Activated CD4-positive, alpha-beta T cell treated with anti-CD3 and anti-CD28 coated beads, Interleukin-2, amount 10 ng/mL, durations not matched to agents 7 days and 5 days (primary cell): ENCODE results near the gene SNX25. TPM values are rescaled to one million over a fixed set of nuclear protein-coding genes. Genes with fewer than 3 reads are reported as not detected.

Experiments
- CTCF ChIA-PET: fragments of 350-600 bp; sonication (Branson Sonifier 250); formaldehyde crosslinking; loops from one replicate; lab custom pipeline; 2021; ENCODE audit warnings: antibody characterized with exemption; lab: Charles Lee
- POLR2A ChIA-PET: fragments of 350-600 bp; sonication (Branson Sonifier 250); formaldehyde crosslinking; loops from one replicate; lab custom pipeline; 2021; ENCODE audit warnings: antibody characterized with exemption; lab: Charles Lee
- DNase-seq: peaks from one replicate; pipeline ENCODE4 v3.0.0-alpha.2; 2020
- H3K27ac Mint-ChIP-seq: one replicate; pipeline ENCODE4 v1.8.0; 2021; ENCODE audit warnings: mild to moderate bottlenecking, moderate library complexity, mixed read lengths
- H3K27me3 Mint-ChIP-seq: one replicate; pipeline ENCODE4 v1.8.0; 2021; ENCODE audit warnings: mixed read lengths
- H3K36me3 Mint-ChIP-seq: one replicate; pipeline ENCODE4 v1.8.0; 2021; ENCODE audit warnings: low read depth, mixed read lengths
- H3K4me1 Mint-ChIP-seq: one replicate; pipeline ENCODE4 v1.8.0; 2021; ENCODE audit warnings: mixed read lengths
- H3K4me3 Mint-ChIP-seq: one replicate; pipeline ENCODE4 v1.8.0; 2021; ENCODE audit warnings: mild to moderate bottlenecking, moderate library complexity, mixed read lengths
- H3K9me3 Mint-ChIP-seq: one replicate; pipeline ENCODE4 v1.8.0; 2021; ENCODE audit warnings: mixed read lengths
- total RNA-seq, 2 experiments: library from RNA; stranded (reverse); gene quantifications; one replicate each; pipeline ENCODE4 v1.2.3, GENCODE V29; 2021

SNX25 gene
- total RNA-seq, 2 experiments from 2014 or later, result 9.0 to 12.0 TPM

GRCh38 chr4:185387957-185388356 is 178.6 kb downstream of the SNX25 start:
- Mint-ChIP-seq H3K27me3 (peaks cover 2% of the 10 kb centered on the region), H3K36me3 (peaks cover 5% of the 10 kb centered on the region), H3K27ac (no peak overlapping the region), H3K4me1 (peaks cover 25% of the 10 kb centered on the region), H3K9me3 (no peaks in the 10 kb centered on the region), H3K4me3 (no peak overlapping the region)
- POLR2A ChIA-PET, result no interaction called here
- no peak for DNase-seq
- CTCF ChIA-PET, result no interaction called here

GRCh38 chr4:185390941-185391340 is 181.5 kb downstream of the SNX25 start:
- no peak for DNase-seq
- H3K27me3 Mint-ChIP-seq, result no peaks in the 10 kb centered on the region
- CTCF ChIA-PET, result no interaction called here
- no peaks in the 10 kb centered on the region for H3K9me3 Mint-ChIP-seq
- no peak overlapping the region for H3K27ac Mint-ChIP-seq
- H3K4me1 Mint-ChIP-seq, result peaks cover 17% of the 10 kb centered on the region
- peaks cover 2% of the 10 kb centered on the region for H3K36me3 Mint-ChIP-seq
- POLR2A ChIA-PET, result no interaction called here
- no peak overlapping the region for H3K4me3 Mint-ChIP-seq

DNA sequence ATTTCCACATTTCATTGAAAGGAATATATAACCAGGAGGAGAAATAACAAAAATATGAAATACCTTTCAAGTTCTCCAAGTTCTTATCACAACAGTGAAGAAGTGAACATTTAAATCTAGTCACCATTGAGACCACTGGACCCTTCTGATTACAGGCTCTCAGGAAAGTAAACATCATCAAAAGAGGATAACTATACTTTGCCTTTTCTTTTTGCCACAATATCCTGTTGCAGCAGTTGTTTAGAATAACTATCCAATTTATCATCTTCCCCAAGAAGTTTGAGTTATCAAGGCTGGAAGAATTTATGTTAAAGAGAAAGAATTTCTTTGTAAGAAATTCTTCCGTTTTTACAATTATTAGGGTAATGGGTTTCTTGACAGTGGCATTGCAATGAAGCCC is 182.8 kb downstream of the SNX25 start:
- Mint-ChIP-seq H3K27ac (no peak overlapping the region), H3K36me3 (peaks cover 2% of the 10 kb centered on the region), H3K27me3 (no peaks in the 10 kb centered on the region), H3K9me3 (no peaks in the 10 kb centered on the region), H3K4me3 (no peak overlapping the region), H3K4me1 (peaks cover 20% of the 10 kb centered on the region)
- ChIA-PET POLR2A (no interaction called here), CTCF (no interaction called here)
- DNase-seq, result no peak

DNA sequence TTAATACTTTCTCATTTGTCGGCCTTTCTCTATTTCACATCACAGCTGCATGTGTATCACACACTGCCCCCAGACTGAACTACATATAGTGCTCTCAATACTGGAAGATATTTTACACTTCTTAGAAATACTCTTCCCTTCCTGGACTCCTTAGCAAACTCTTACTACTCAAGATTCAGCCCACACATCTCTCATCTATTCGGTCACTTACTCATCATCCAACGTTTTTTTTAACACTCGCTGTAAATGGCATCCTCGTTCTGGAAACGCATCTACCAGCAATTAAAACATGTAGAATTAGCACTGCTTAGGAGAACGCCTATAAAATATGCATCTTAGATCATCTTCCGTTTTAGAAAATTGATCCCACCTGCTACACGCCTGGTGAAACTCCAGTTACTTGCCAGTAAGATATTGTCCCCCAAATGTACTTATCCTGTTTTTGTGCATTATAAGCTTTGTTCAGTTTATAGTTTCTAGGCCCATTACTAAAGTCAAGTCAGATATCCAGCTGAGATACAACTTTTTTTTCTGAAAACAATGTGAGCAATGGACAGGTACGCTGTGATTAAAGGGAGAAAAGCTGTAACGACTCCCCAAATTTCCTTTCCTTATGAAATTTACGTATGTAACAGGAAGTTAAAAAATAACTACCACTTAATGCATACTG is 185.3 kb downstream of the SNX25 start:
- Mint-ChIP-seq H3K4me3 (peak overlapping the region; percentile 83), H3K27ac (peak overlapping the region; percentile 97), H3K9me3 (no peaks in the 10 kb centered on the region), H3K27me3 (no peaks in the 10 kb centered on the region), H3K4me1 (peaks cover 44% of the 10 kb centered on the region), H3K36me3 (peaks cover 15% of the 10 kb centered on the region)
- POLR2A ChIA-PET, result no interaction called here
- no peak for DNase-seq
- CTCF ChIA-PET, result interaction anchor here (1.3 kb wide), 3 partner anchors 11 to 162 kb away, joined by 3 to 6 read pairs (median 5); no protein-coding TSS in a partner anchor

- H3K27ac Mint-ChIP-seq, result peak within 1 kb of the TSS; percentile 97
- POLR2A ChIA-PET, result interaction anchor here (0.6 to 1.2 kb wide), 2 partner anchors 30 to 191 kb away, joined by 3 to 7 read pairs; partner anchors contain the start of gene UFSP2
- no peaks in the 10 kb centered on the region for H3K27me3 Mint-ChIP-seq
- H3K36me3 Mint-ChIP-seq, result peaks cover 21% of the 10 kb centered on the region
- H3K4me3 Mint-ChIP-seq, result peak within 1 kb of the TSS; percentile 83
- no peaks in the 10 kb centered on the region for H3K9me3 Mint-ChIP-seq
- DNase-seq, result no peak
- CTCF ChIA-PET, result interaction anchor here (1.3 to 2.0 kb wide), 5 partner anchors 10 to 182 kb away, joined by 3 to 9 read pairs (median 5); partner anchors contain the start of gene UFSP2
- H3K4me1 Mint-ChIP-seq, result peaks cover 49% of the 10 kb centered on the region
These were observed 186.0 kb downstream of the SNX25 start, which contains the start of gene LRP2BP for GRCh38 chr4:185395238-185395955. TSS of gene LRP2BP (minus strand) at chr4:185395924. CDS start at chr4:185378186, 17,738 bp downstream.

GRCh38 chr4:185395956-185396723 is 186.7 kb downstream of the SNX25 start:
- DNase-seq, result peak; percentile 94
- ChIA-PET POLR2A (interaction anchor here (0.6 to 1.2 kb wide), 3 partner anchors 29 to 1887 kb away, joined by 3 to 7 read pairs (median 3); partner anchors contain the start of gene UFSP2), CTCF (interaction anchor here (1.2 to 2.0 kb wide), 6 partner anchors 9 to 183 kb away, joined by 3 to 9 read pairs (median 4); partner anchors contain the start of gene UFSP2)
- Mint-ChIP-seq H3K4me1 (peaks cover 51% of the 10 kb centered on the region), H3K36me3 (peaks cover 27% of the 10 kb centered on the region), H3K27me3 (no peaks in the 10 kb centered on the region), H3K4me3 (peak overlapping the region; percentile 83), H3K9me3 (no peaks in the 10 kb centered on the region), H3K27ac (peak overlapping the region; percentile 97)

DNA sequence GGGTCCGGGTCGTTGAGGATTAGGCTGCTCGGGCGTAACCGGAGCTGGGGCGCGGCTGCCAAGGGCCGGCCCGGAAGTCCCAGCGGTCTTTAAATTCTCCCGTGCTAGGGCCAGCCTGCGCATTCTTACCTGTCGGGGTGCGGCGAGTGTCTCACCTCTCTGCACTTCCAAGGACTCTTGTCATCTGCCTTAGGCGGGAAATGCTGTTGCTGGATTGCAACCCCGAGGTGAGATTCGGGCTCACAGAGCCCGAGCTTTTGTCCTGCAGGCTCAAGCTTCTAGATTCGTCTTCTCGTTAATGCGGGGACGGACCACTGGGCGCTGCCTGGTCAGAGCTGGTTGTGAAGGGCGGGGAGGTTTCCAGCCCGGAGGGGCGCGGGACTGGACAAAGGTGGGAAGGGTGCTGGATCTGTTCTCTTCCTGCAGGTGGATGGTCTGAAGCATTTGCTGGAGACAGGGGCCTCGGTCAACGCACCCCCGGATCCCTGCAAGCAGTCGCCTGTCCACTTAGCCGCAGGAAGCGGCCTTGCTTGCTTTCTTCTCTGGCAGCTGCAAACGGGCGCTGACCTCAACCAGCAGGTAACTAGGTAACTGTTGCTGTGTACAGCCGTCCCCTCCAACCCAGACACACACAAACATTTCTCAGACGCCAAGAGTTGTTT is 187.5 kb downstream of the SNX25 start, which contains the start of gene ANKRD37:
Gene ANKRD37, plus strand, starts transcription at position 118 of the 662 bp plus-strand sequence. Its CDS starts 83 bp downstream, at position 201.
- H3K27me3 Mint-ChIP-seq, result no peaks in the 10 kb centered on the region
- POLR2A ChIA-PET, result interaction anchor here (0.6 to 1.2 kb wide), 3 partner anchors 28 to 1888 kb away, joined by 3 to 7 read pairs (median 4); partner anchors contain the start of gene UFSP2
- CTCF ChIA-PET, result interaction anchor here (1.2 to 2.0 kb wide), 4 partner anchors 8 to 183 kb away, joined by 3 to 9 read pairs (median 4); partner anchors contain the start of gene UFSP2
- H3K27ac Mint-ChIP-seq, result peak within 1 kb of the TSS; percentile 97
- H3K9me3 Mint-ChIP-seq, result no peaks in the 10 kb centered on the region
- DNase-seq, result no peak
- peak within 1 kb of the TSS; percentile 83 for H3K4me3 Mint-ChIP-seq
- H3K4me1 Mint-ChIP-seq, result peaks cover 53% of the 10 kb centered on the region
- peaks cover 32% of the 10 kb centered on the region for H3K36me3 Mint-ChIP-seq

GRCh38 chr4:185398618-185399017 is 189.2 kb downstream of the SNX25 start:
- Mint-ChIP-seq H3K27ac (no peak overlapping the region), H3K27me3 (no peaks in the 10 kb centered on the region), H3K36me3 (peaks cover 37% of the 10 kb centered on the region), H3K9me3 (no peaks in the 10 kb centered on the region), H3K4me3 (no peak overlapping the region), H3K4me1 (peaks cover 51% of the 10 kb centered on the region)
- ChIA-PET POLR2A (no interaction called here), CTCF (interaction anchor here (1.0 kb wide), 1 partner anchor 9 kb away, joined by 4 read pairs; no protein-coding TSS in a partner anchor)
- DNase-seq, result no peak

DNA sequence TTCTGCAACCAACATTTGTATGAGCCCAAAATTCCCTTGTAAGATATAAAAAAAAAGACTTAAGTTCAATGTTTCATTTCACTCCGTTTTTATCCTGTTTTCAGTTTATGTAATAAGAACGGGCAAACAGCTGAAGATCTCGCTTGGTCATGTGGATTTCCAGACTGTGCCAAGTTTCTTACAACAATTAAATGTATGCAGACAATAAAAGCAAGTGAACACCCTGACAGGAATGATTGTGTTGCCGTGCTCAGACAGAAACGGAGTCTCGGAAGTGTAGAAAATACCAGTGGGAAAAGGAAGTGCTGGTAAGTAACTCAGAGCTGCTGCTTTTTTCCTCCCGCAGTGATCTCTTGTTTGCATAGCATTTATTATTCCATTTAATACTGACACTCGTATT is 190.1 kb downstream of the SNX25 start:
- Mint-ChIP-seq H3K36me3 (peaks cover 39% of the 10 kb centered on the region), H3K4me3 (no peak overlapping the region)

GRCh38 chr4:185404031-185404430 is 194.6 kb downstream of the SNX25 start:
- Mint-ChIP-seq H3K9me3 (no peaks in the 10 kb centered on the region), H3K36me3 (peaks cover 43% of the 10 kb centered on the region), H3K27ac (no peak overlapping the region), H3K4me1 (peaks cover 16% of the 10 kb centered on the region), H3K27me3 (no peaks in the 10 kb centered on the region), H3K4me3 (no peak overlapping the region)
- POLR2A ChIA-PET, result no interaction called here
- DNase-seq, result no peak
- CTCF ChIA-PET, result interaction anchor here (1.6 kb wide), 1 partner anchor 7 kb away, joined by 6 read pairs; the partner anchor contains the start of gene ANKRD37

More for the DNA sequence above, 190.1 kb downstream of the SNX25 start:
- Mint-ChIP-seq H3K4me1 (peaks cover 45% of the 10 kb centered on the region), H3K27ac (no peak overlapping the region), H3K27me3 (no peaks in the 10 kb centered on the region), H3K9me3 (no peaks in the 10 kb centered on the region)
- POLR2A ChIA-PET, result no interaction called here
- DNase-seq, result no peak
- CTCF ChIA-PET, result interaction anchor here (1.0 kb wide), 1 partner anchor 10 kb away, joined by 4 read pairs; no protein-coding TSS in a partner anchor

- ChIA-PET CTCF (interaction anchor here (0.9 to 1.7 kb wide), 8 partner anchors 9 to 20 kb away, joined by 3 to 6 read pairs (median 4); partner anchors contain the start of genes ANKRD37, LRP2BP and UFSP2), POLR2A (no interaction called here)
- Mint-ChIP-seq H3K4me3 (no peak overlapping the region), H3K27ac (no peak overlapping the region), H3K9me3 (no peaks in the 10 kb centered on the region), H3K27me3 (no peaks in the 10 kb centered on the region), H3K4me1 (peaks cover 6% of the 10 kb centered on the region), H3K36me3 (peaks cover 37% of the 10 kb centered on the region)
- DNase-seq, result no peak
These were observed 196.1 kb downstream of the SNX25 start for GRCh38 chr4:185405296-185405999.
